Activated CD4-positive, alpha-beta memory T cell treated with anti-CD3 and anti-CD28 coated beads for 36 hours (primary cell): ENCODE data around the gene SCO2. TPM values are rescaled to one million over a fixed set of nuclear protein-coding genes. Genes with fewer than 3 reads are reported as not detected.
"Not testable (repeated sequence)": the region's sequence is repeated elsewhere in the genome, so short reads cannot be mapped to it uniquely, and the experiment has no call there.

Experiments used
- CTCF ChIA-PET: fragments of 350-600 bp; sonication (Branson Sonifier 250); formaldehyde crosslinking; loops from one replicate; lab custom pipeline; 2021; ENCODE audit warnings: antibody characterized with exemption, inconsistent platforms; lab: Charles Lee
- POLR2A ChIA-PET: fragments of 350-600 bp; sonication (Branson Sonifier 250); formaldehyde crosslinking; loops from one replicate; lab custom pipeline; 2021; ENCODE audit warnings: antibody characterized with exemption; lab: Charles Lee
- DNase-seq: peaks from one replicate; pipeline ENCODE4 v3.0.0-alpha.2; 2020
- H3K27ac Mint-ChIP-seq: one replicate; pipeline ENCODE4 v1.8.0; 2021; ENCODE audit warnings: mixed read lengths
- H3K27me3 Mint-ChIP-seq: one replicate; pipeline ENCODE4 v1.8.0; 2021; ENCODE audit warnings: mixed read lengths
- H3K36me3 Mint-ChIP-seq: one replicate; pipeline ENCODE4 v1.8.0; 2021; ENCODE audit warnings: mixed read lengths
- H3K4me1 Mint-ChIP-seq: one replicate; pipeline ENCODE4 v1.8.0; 2021; ENCODE audit warnings: low read depth, mixed read lengths
- H3K4me3 Mint-ChIP-seq: one replicate; pipeline ENCODE4 v1.8.0; 2021; ENCODE audit warnings: mild to moderate bottlenecking, mixed read lengths
- H3K9me3 Mint-ChIP-seq: one replicate; pipeline ENCODE4 v1.8.0; 2021; ENCODE audit warnings: mixed read lengths
- intact Hi-C: fragments of 100-400 bp; cut with micrococcal nuclease; formaldehyde crosslinking; loops from one replicate; pipeline ENCODE4 v1.15.1; 2023
- total RNA-seq, 2 experiments: library from RNA; stranded (reverse); gene quantifications; one replicate each; pipeline ENCODE4 v1.2.3, GENCODE V29; 2021

Gene SCO2
- total RNA-seq, 2 experiments from 2014 or later: 1.9 to 5.6 TPM

- DNase-seq: peak; percentile 78
- peak overlapping the region; percentile 36 for H3K4me3 Mint-ChIP-seq
- H3K36me3 Mint-ChIP-seq, intact Hi-C loops, H3K27me3 Mint-ChIP-seq, H3K9me3 Mint-ChIP-seq: not testable (repeated sequence)
- ChIA-PET CTCF (interaction anchor here (1.8 to 7.5 kb wide), 3 partner anchors 15 to 33 kb away, joined by 3 to 88 read pairs (median 23); partner anchors contain the start of genes LMF2, NCAPH2, SCO2 and SYCE3), POLR2A (interaction anchor here (4.8 to 9.9 kb wide), 2 partner anchors 10 to 15 kb away, joined by 29 to 139 read pairs; partner anchors contain the start of genes SCO2 and TYMP)
- H3K27ac Mint-ChIP-seq: peak overlapping the region; percentile 95
- H3K4me1 Mint-ChIP-seq: peaks cover 73% of the 10 kb centered on the region
Measured at GRCh38 chr22:50541667-50542026, 16.2 kb upstream of the SCO2 start.

GRCh38 chr22:50540381-50540780 is 15.0 kb upstream of the SCO2 start:
- Mint-ChIP-seq H3K4me3 (peak overlapping the region; percentile 28), H3K4me1 (peaks cover 71% of the 10 kb centered on the region), H3K36me3 (peaks cover 4% of the 10 kb centered on the region), H3K27me3 (no peaks in the 10 kb centered on the region), H3K27ac (peak overlapping the region; percentile 95), H3K9me3 (peaks cover 2% of the 10 kb centered on the region)
- ChIA-PET CTCF (interaction anchor here (0.6 to 7.5 kb wide), 7 partner anchors 11 to 297 kb away, joined by 3 to 88 read pairs (median 7); partner anchors contain the start of genes LMF2, NCAPH2, SCO2 and SYCE3), POLR2A (interaction anchor here (0.6 to 9.9 kb wide), 8 partner anchors 8 to 153 kb away, joined by 3 to 139 read pairs (median 18); partner anchors contain the start of genes SCO2, SYCE3 and TYMP)
- DNase-seq: no peak
- intact Hi-C loops: no loop called here

GRCh38 chr22:50537765-50538164 is 12.4 kb upstream of the SCO2 start:
- Mint-ChIP-seq H3K27ac (peak overlapping the region; percentile 100), H3K4me1 (peaks cover 81% of the 10 kb centered on the region), H3K27me3 (no peaks in the 10 kb centered on the region), H3K4me3 (no peak overlapping the region), H3K9me3 (peaks cover 2% of the 10 kb centered on the region), H3K36me3 (peaks cover 4% of the 10 kb centered on the region)
- CTCF ChIA-PET: interaction anchor here (1.5 to 7.5 kb wide), 2 partner anchors 12 to 25 kb away, joined by 4 to 88 read pairs; partner anchors contain the start of genes SCO2 and SYCE3
- no peak for DNase-seq
- intact Hi-C loops: loop anchor here (2.0 to 10.0 kb wide), 3 partner anchors 13 to 603 kb away; partner anchors contain the start of genes CHKB and SCO2
- POLR2A ChIA-PET: interaction anchor here (2.8 to 9.9 kb wide), 3 partner anchors 11 to 83 kb away, joined by 13 to 139 read pairs (median 39); partner anchors contain the start of genes SCO2, SYCE3 and TYMP

GRCh38 chr22:50536226-50536625 is 10.8 kb upstream of the SCO2 start:
- POLR2A ChIA-PET: interaction anchor here (1.0 to 9.9 kb wide), 2 partner anchors 9 to 62 kb away, joined by 5 to 139 read pairs; partner anchors contain the start of genes SCO2 and TYMP
- peaks cover 69% of the 10 kb centered on the region for H3K4me1 Mint-ChIP-seq
- intact Hi-C loops: loop anchor here (10.0 kb wide), 1 partner anchor 601 kb away; no protein-coding TSS in a partner anchor

GRCh38 chr22:50535113-50535512 is 9.7 kb upstream of the SCO2 start:
- H3K9me3 Mint-ChIP-seq: no peaks in the 10 kb centered on the region
- no peak overlapping the region for H3K4me3 Mint-ChIP-seq
- H3K36me3 Mint-ChIP-seq: peaks cover 5% of the 10 kb centered on the region
- peaks cover 60% of the 10 kb centered on the region for H3K4me1 Mint-ChIP-seq
- H3K27me3 Mint-ChIP-seq: no peaks in the 10 kb centered on the region
- intact Hi-C loops: loop anchor here (10.0 kb wide), 1 partner anchor 600 kb away; no protein-coding TSS in a partner anchor
- ChIA-PET CTCF (interaction anchor here (1.4 to 1.5 kb wide), 2 partner anchors 10 to 86 kb away, joined by 3 to 7 read pairs; partner anchors contain the start of gene KLHDC7B), POLR2A (interaction anchor here (0.6 to 9.9 kb wide), 5 partner anchors 8 to 291 kb away, joined by 3 to 139 read pairs (median 3); partner anchors contain the start of genes LMF2, NCAPH2, SCO2 and SYCE3)
- H3K27ac Mint-ChIP-seq: peak overlapping the region; percentile 42
- no peak for DNase-seq

More at GRCh38 chr22:50536226-50536625, 10.8 kb upstream of the SCO2 start:
- Mint-ChIP-seq H3K4me3 (no peak overlapping the region), H3K9me3 (no peaks in the 10 kb centered on the region), H3K36me3 (peaks cover 3% of the 10 kb centered on the region), H3K27me3 (no peaks in the 10 kb centered on the region), H3K27ac (no peak overlapping the region)
- no peak for DNase-seq
- CTCF ChIA-PET: interaction anchor here (1.0 to 7.5 kb wide), 3 partner anchors 9 to 11 kb away, joined by 3 to 88 read pairs (median 7); partner anchors contain the start of genes KLHDC7B and SCO2

GRCh38 chr22:50533856-50534711 is 8.7 kb upstream of the SCO2 start:
- CTCF ChIA-PET: interaction anchor here (1.4 kb wide), 1 partner anchor 87 kb away, joined by 3 read pairs; no protein-coding TSS in a partner anchor
- not testable (repeated sequence) for H3K36me3 Mint-ChIP-seq, H3K9me3 Mint-ChIP-seq, H3K27me3 Mint-ChIP-seq
- intact Hi-C loops: loop anchor here (10.0 kb wide), 1 partner anchor 599 kb away; no protein-coding TSS in a partner anchor
- Mint-ChIP-seq H3K4me3 (peak overlapping the region; percentile 43), H3K27ac (peak overlapping the region; percentile 99), H3K4me1 (peaks cover 53% of the 10 kb centered on the region)
- peak; percentile 38 for DNase-seq
- POLR2A ChIA-PET: interaction anchor here (0.6 to 9.9 kb wide), 5 partner anchors 7 to 290 kb away, joined by 3 to 139 read pairs (median 9); partner anchors contain the start of genes SCO2, SYCE3 and TYMP

- Mint-ChIP-seq H3K4me1 (peaks cover 57% of the 10 kb centered on the region), H3K27ac (peak overlapping the region; percentile 99), H3K27me3 (no peaks in the 10 kb centered on the region), H3K9me3 (no peaks in the 10 kb centered on the region), H3K4me3 (peak overlapping the region; percentile 92), H3K36me3 (peaks cover 14% of the 10 kb centered on the region)
- ChIA-PET CTCF (interaction anchor here (2.1 kb wide), 2 partner anchors 30 to 88 kb away, joined by 7 to 17 read pairs; partner anchors contain the start of gene SYCE3), POLR2A (interaction anchor here (1.0 to 9.9 kb wide), 6 partner anchors 6 to 88 kb away, joined by 3 to 139 read pairs (median 9); partner anchors contain the start of genes CHKB, KLHDC7B, SCO2 and TYMP)
- DNase-seq: no peak
- intact Hi-C loops: loop anchor here (10.0 kb wide), 1 partner anchor 598 kb away; no protein-coding TSS in a partner anchor
Measured at GRCh38 chr22:50532824-50533796, 7.7 kb upstream of the SCO2 start.

GRCh38 chr22:50531962-50532674 is 6.7 kb upstream of the SCO2 start:
- peaks cover 22% of the 10 kb centered on the region for H3K36me3 Mint-ChIP-seq
- H3K4me1 Mint-ChIP-seq: peaks cover 58% of the 10 kb centered on the region
- ChIA-PET POLR2A (interaction anchor here (1.0 to 2.4 kb wide), 6 partner anchors 9 to 89 kb away, joined by 3 to 29 read pairs (median 9); partner anchors contain the start of genes CHKB, KLHDC7B and SYCE3), CTCF (interaction anchor here (0.6 to 2.1 kb wide), 3 partner anchors 9 to 89 kb away, joined by 3 to 17 read pairs (median 7); partner anchors contain the start of gene SYCE3)
- peak overlapping the region; percentile 99 for H3K27ac Mint-ChIP-seq
- H3K9me3 Mint-ChIP-seq: no peaks in the 10 kb centered on the region
- H3K27me3 Mint-ChIP-seq: no peaks in the 10 kb centered on the region
- peak; percentile 44 for DNase-seq
- intact Hi-C loops: loop anchor here (1.0 to 10.0 kb wide), 6 partner anchors 7 to 597 kb away; partner anchors contain the start of genes CHKB, KLHDC7B and SYCE3
- peak overlapping the region; percentile 92 for H3K4me3 Mint-ChIP-seq

GRCh38 chr22:50531546-50531961 is 6.2 kb upstream of the SCO2 start:
- Mint-ChIP-seq H3K27me3 (no peaks in the 10 kb centered on the region), H3K27ac (peak overlapping the region; percentile 99), H3K4me3 (peak overlapping the region; percentile 92), H3K9me3 (no peaks in the 10 kb centered on the region), H3K36me3 (peaks cover 26% of the 10 kb centered on the region), H3K4me1 (peaks cover 59% of the 10 kb centered on the region)
- ChIA-PET POLR2A (interaction anchor here (1.3 to 2.4 kb wide), 5 partner anchors 9 to 90 kb away, joined by 6 to 29 read pairs (median 9); partner anchors contain the start of genes KLHDC7B and SYCE3), CTCF (interaction anchor here (2.1 kb wide), 2 partner anchors 31 to 89 kb away, joined by 7 to 17 read pairs; partner anchors contain the start of gene SYCE3)
- intact Hi-C loops: loop anchor here (1.0 to 10.0 kb wide), 6 partner anchors 8 to 597 kb away; partner anchors contain the start of genes CHKB, KLHDC7B and SYCE3
- DNase-seq: peak; percentile 87
